Loucy (cell line): Measurements from ENCODE around the gene CDC73.

Experiments used
- H2AFZ ChIP-seq: fragments of 200-600 bp; sonication (generic); 2 replicates; pipeline ENCODE4 v1.6.0; 2016; ENCODE audit warnings: antibody characterized with exemption, mild to moderate bottlenecking, low read length, moderate library complexity
- H3F3A ChIP-seq: fragments of 200-600 bp; 2 replicates; pipeline ENCODE4 v1.6.0; 2016; ENCODE audit warnings: antibody characterized with exemption, low read depth, mild to moderate bottlenecking
- H3K27me3 ChIP-seq: fragments of 200-600 bp; sonication (generic); 2 replicates; pipeline ENCODE4 v1.6.1; 2014; ENCODE audit warnings: low read length, mild to moderate bottlenecking; ENCODE audit not compliant: insufficient read depth, poor library complexity, severe bottlenecking
- H3K36me3 ChIP-seq: fragments of 200-600 bp; sonication (generic); 2 replicates; pipeline ENCODE4 v1.6.1; 2016; ENCODE audit warnings: low read length; ENCODE audit not compliant: insufficient read depth
- H3K4me1 ChIP-seq: fragments of 200-600 bp; sonication (generic); 2 replicates; pipeline ENCODE4 v1.5.1; 2014; ENCODE audit warnings: low read length, mild to moderate bottlenecking; ENCODE audit not compliant: insufficient read depth, poor library complexity, severe bottlenecking
- H3K4me2 ChIP-seq: fragments of 200-600 bp; sonication (generic); 2 replicates; pipeline ENCODE4 v1.6.0; 2014; ENCODE audit warnings: antibody characterized with exemption, low read length, low read depth, mild to moderate bottlenecking; ENCODE audit not compliant: poor library complexity, severe bottlenecking
- H3K4me3 ChIP-seq: fragments of 200-600 bp; sonication (generic); 2 replicates; pipeline ENCODE4 v1.5.1; 2014; ENCODE audit warnings: low read length, mild to moderate bottlenecking, mixed read lengths; ENCODE audit not compliant: poor library complexity, severe bottlenecking
- H3K79me2 ChIP-seq: fragments of 200-600 bp; sonication (generic); 2 replicates; pipeline ENCODE4 v1.6.1; 2014; ENCODE audit warnings: low read length; ENCODE audit not compliant: insufficient read depth
- H3K9ac ChIP-seq: fragments of 200-600 bp; sonication (generic); 2 replicates; pipeline ENCODE4 v1.6.0; 2014; ENCODE audit warnings: mild to moderate bottlenecking, low read depth, low read length, moderate library complexity; ENCODE audit not compliant: poor library complexity, severe bottlenecking
- H3K9me2 ChIP-seq: fragments of 200-600 bp; sonication (generic); replicated peaks from 2 replicates; pipeline ENCODE4 v1.6.1; 2016; ENCODE audit warnings: low read depth, low read length, mixed read lengths
- H3K9me3 ChIP-seq: fragments of 200-600 bp; sonication (generic); 2 replicates; pipeline ENCODE4 v1.6.1; 2014; ENCODE audit warnings: mild to moderate bottlenecking, antibody characterized with exemption, low read length, low read depth; ENCODE audit not compliant: insufficient read depth
- H4K20me1 ChIP-seq: fragments of 200-600 bp; sonication (generic); 2 replicates; pipeline ENCODE4 v1.6.0; 2014; ENCODE audit warnings: antibody characterized with exemption, low read length, mild to moderate bottlenecking; ENCODE audit not compliant: insufficient read depth, poor library complexity, severe bottlenecking
- EZH2phosphoT487 ChIP-seq: fragments of 200-600 bp; IDR thresholded peaks from 2 replicates; pipeline ENCODE4 v1.6.1; 2018; ENCODE audit warnings: antibody characterized with exemption, mild to moderate bottlenecking, moderate library complexity, borderline replicate concordance
- TF ChIP-seq, protein P1 (sequence below): fragments of 200-600 bp; sonication (generic); conservative IDR thresholded peaks from 2 replicates; pipeline ENCODE4 v1.5.1; 2014; ENCODE audit warnings: mild to moderate bottlenecking, antibody characterized with exemption, low read length

The CDC73 gene

DNA sequence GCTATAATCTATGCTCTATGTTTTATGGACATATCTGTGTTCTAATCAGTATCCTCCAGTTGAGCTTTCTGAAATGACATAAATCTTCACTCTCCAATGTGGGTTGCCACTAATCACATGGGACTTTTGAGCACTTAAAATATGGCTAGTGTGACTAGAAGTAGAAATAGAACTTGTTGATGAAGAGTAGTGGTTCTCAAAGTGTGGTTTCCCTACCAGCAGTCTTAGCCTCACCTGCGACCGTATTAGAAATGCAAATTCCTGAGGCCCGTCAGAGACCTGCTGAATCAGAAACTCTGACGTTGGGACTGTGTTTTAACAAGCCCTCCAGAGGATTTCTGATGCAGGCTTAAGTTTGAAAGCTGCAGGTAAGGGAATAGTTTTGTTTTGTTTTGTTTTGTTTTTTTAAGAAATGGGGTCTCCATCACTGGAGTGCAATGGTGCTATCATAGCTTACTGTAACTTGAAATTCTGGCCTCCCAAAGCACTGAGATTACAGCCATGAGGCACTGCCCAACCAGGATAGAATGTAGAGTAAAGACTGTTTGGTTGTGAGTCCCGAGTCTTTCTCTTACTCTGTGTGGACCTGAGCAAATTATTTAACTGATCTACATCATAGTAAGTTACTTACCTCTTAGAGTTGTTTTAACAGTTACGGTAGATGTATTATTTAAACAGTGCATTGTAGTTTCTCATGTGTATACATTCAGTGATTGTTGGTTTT, 38.3 kb upstream of the CDC73 start:
- Histone ChIP-seq H3K79me2 (no peaks in the 10 kb centered on the region), H3K27me3 (no peaks in the 10 kb centered on the region), H4K20me1 (peaks cover 3% of the 10 kb centered on the region), H3K4me3 (no peak overlapping the region), H3F3A (no peaks in the 10 kb centered on the region), H3K9me3 (0 out of 2 replicates have a peak, but pooled peaks cover 3% of the 10 kb centered on the region), H3K9ac (no peak overlapping the region), H3K9me2 (no peaks in the 10 kb centered on the region), H2AFZ (no peak overlapping the region), H3K4me2 (no peak overlapping the region), H3K4me1 (no peaks in the 10 kb centered on the region), H3K36me3 (peaks cover 69% of the 10 kb centered on the region)
- no peak for TF ChIP-seq EZH2phosphoT487
- TF ChIP-seq, protein P1, sequence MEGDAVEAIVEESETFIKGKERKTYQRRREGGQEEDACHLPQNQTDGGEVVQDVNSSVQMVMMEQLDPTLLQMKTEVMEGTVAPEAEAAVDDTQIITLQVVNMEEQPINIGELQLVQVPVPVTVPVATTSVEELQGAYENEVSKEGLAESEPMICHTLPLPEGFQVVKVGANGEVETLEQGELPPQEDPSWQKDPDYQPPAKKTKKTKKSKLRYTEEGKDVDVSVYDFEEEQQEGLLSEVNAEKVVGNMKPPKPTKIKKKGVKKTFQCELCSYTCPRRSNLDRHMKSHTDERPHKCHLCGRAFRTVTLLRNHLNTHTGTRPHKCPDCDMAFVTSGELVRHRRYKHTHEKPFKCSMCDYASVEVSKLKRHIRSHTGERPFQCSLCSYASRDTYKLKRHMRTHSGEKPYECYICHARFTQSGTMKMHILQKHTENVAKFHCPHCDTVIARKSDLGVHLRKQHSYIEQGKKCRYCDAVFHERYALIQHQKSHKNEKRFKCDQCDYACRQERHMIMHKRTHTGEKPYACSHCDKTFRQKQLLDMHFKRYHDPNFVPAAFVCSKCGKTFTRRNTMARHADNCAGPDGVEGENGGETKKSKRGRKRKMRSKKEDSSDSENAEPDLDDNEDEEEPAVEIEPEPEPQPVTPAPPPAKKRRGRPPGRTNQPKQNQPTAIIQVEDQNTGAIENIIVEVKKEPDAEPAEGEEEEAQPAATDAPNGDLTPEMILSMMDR: no peak

DNA sequence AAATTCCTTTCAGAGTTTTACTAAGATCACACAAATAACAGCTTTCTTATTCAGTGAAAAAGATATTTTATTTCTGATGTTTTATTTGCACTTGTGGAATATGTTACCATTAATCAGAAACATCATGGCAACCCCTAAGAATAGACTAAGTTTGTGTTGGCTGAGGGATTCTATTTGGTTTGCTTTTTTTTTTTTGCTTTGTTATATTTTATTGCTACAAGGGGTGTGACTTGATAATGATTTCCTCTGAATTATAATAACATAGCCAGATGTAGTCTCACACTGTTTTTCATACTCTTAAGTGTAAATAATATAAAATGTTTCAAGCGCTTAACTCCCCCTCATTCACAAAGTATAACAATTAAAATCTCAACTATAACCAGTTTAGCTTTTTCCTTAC, 36.6 kb upstream of the CDC73 start:
- Histone ChIP-seq H4K20me1 (peaks cover 3% of the 10 kb centered on the region), H3K9ac (no peak overlapping the region), H2AFZ (no peak overlapping the region), H3K27me3 (no peaks in the 10 kb centered on the region), H3K36me3 (peaks cover 57% of the 10 kb centered on the region), H3K4me1 (no peaks in the 10 kb centered on the region), H3F3A (no peaks in the 10 kb centered on the region), H3K9me2 (no peaks in the 10 kb centered on the region), H3K9me3 (0 out of 2 replicates have a peak, but pooled peaks cover 3% of the 10 kb centered on the region), H3K79me2 (no peaks in the 10 kb centered on the region), H3K4me3 (no peak overlapping the region), H3K4me2 (no peak overlapping the region)
- no peak for TF ChIP-seq EZH2phosphoT487
- TF ChIP-seq, protein P1: no peak

DNA sequence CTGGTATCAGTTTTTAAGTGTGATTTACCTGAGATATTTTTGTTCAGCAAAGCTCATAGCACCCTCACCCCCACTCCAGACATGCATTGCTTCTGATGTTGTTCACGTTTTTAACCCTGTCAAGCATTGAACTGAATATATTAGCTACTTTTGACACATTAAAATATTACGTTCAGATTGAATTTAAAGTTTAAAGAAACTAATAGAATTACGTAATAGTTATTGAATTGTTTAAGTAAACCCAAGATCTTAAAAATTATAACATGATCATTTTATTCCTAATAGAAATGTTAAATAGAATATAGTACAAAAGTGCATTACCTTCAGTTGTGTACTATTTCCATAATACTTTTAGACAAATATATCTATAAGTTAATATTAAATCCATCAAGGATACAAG, 35.5 kb upstream of the CDC73 start:
- Histone ChIP-seq H3K36me3 (peaks cover 50% of the 10 kb centered on the region), H3K4me3 (no peak overlapping the region), H3K4me2 (no peak overlapping the region), H2AFZ (no peak overlapping the region), H4K20me1 (peaks cover 3% of the 10 kb centered on the region), H3K9me3 (0 out of 2 replicates have a peak, but pooled peaks cover 3% of the 10 kb centered on the region), H3K4me1 (no peaks in the 10 kb centered on the region), H3K9ac (no peak overlapping the region), H3K27me3 (no peaks in the 10 kb centered on the region), H3F3A (no peaks in the 10 kb centered on the region), H3K79me2 (no peaks in the 10 kb centered on the region), H3K9me2 (no peaks in the 10 kb centered on the region)
- TF ChIP-seq EZH2phosphoT487: no peak
- TF ChIP-seq, protein P1: no peak
